Muscle of arm (tissue), 12 donors: ENCODE results near the gene POGLUT3. TPM values are rescaled to one million over a fixed set of nuclear protein-coding genes. Genes with fewer than 3 reads are reported as not detected.

Experiments used
- polyA plus RNA-seq, 12 donors: library from polyadenylated mRNA; unstranded; fragments of 120-200 nt; gene quantifications; one replicate each; pipeline ENCODE4 v1.2.1, GENCODE V29; 2013; ENCODE audit not compliant: insufficient read length in 12 of 12

Gene POGLUT3
- polyA plus RNA-seq, 12 donors: 49.4 to 108 (median 56.5) TPM; not detected in 1

Other genes starting within 250 kb of the POGLUT3 start
- 1 to 10 TPM in 3 of 12 donors, under 1 TPM in 7, not detected in 2; 0.39 to 2.1 (median 0.74) TPM for gene C11orf65, start 30.9 kb downstream of the POGLUT3 start, polyA plus RNA-seq
- 1 to 10 TPM in 5 of 12 donors, under 1 TPM in 6, not detected in 1; 0.33 to 6.5 (median 0.88) TPM for gene EXPH5, start 95.4 kb upstream of the POGLUT3 start, polyA plus RNA-seq
- 10 to 100 TPM in 11 of 12 donors, not detected in 1; 21.3 to 41.7 (median 24.5) TPM for gene DDX10, start 166.7 kb upstream of the POGLUT3 start, polyA plus RNA-seq